H1 (cell line): ENCODE measurements around the gene IRAK3. TPM values are rescaled to one million over a fixed set of nuclear protein-coding genes. Genes with fewer than 3 reads are reported as not detected.
A peak's percentile ranks its signal among the peaks of the same experiment; 100 is the strongest.

Experiments
- CTCF ChIA-PET: fragments of 300-600 bp; sonication (Branson Sonifier 250); formaldehyde crosslinking; loops from one replicate; lab custom pipeline; 2021; ENCODE audit not compliant: partially characterized antibody; lab: Charles Lee
- POLR2A ChIA-PET: fragments of 300-600 bp; sonication (Branson Sonifier 250); formaldehyde crosslinking; loops from one replicate; lab custom pipeline; 2021; ENCODE audit warnings: inconsistent platforms; ENCODE audit not compliant: partially characterized antibody; lab: Charles Lee
- DNase-seq, 2 experiments: peaks; one replicate each; pipeline versions ENCODE4 v3.0.0 to v3.0.0-alpha.2; 2010 to 2022; ENCODE audit warnings: low spot score in 2 of 2, low read depth in 1 of 2, mixed read lengths in 1 of 2
- FAIRE-seq: peaks from 2 replicates; lab custom pipeline; 2011; peaks lifted over from hg19 to GRCh38; lab: Jason Lieb, UNC
- H2AFZ ChIP-seq: 2 replicates; pipeline ENCODE4 v1.8.1; 2012; ENCODE audit warnings: low read length, inconsistent platforms
- H2AK5ac ChIP-seq: 2 replicates; pipeline ENCODE4 v1.6.1; 2013; ENCODE audit warnings: low read depth, low read length
- H2BK120ac ChIP-seq: replicated peaks from 2 replicates; pipeline ENCODE3; 2013; ENCODE audit warnings: low read depth, low read length, inconsistent platforms
- H2BK12ac ChIP-seq: 2 replicates; pipeline ENCODE4 v1.6.1; 2013; ENCODE audit warnings: low read depth, low read length
- H2BK15ac ChIP-seq: 2 replicates; pipeline ENCODE4 v1.6.1; 2013; ENCODE audit warnings: low read length
- H2BK20ac ChIP-seq: 2 replicates; pipeline ENCODE4 v1.6.1; 2013; ENCODE audit warnings: low read length
- H2BK5ac ChIP-seq: 2 replicates; pipeline ENCODE4 v1.6.1; 2013; ENCODE audit warnings: low read depth, low read length
- H3K14ac ChIP-seq: 2 replicates; pipeline ENCODE4 v1.6.1; 2013; ENCODE audit warnings: inconsistent platforms; ENCODE audit not compliant: insufficient read length
- H3K18ac ChIP-seq: 2 replicates; pipeline ENCODE4 v1.6.1; 2013; ENCODE audit warnings: low read length; ENCODE audit errors: extremely low read depth
- H3K23ac ChIP-seq: 2 replicates; pipeline ENCODE4 v1.6.1; 2013; ENCODE audit warnings: inconsistent platforms; ENCODE audit not compliant: insufficient read length
- H3K23me2 ChIP-seq: 2 replicates; pipeline ENCODE4 v1.6.1; 2013; ENCODE audit warnings: low read depth, low read length
- H3K27ac ChIP-seq: 2 replicates; pipeline ENCODE4 v1.6.1; 2011; ENCODE audit warnings: low read depth, low read length, inconsistent platforms
- H3K27me3 ChIP-seq, 4 experiments: replicated peaks in 1 of 4; 1 replicate in 1 of 4; 2 replicates in 3 of 4; pipeline versions ENCODE4 v1.6.1 to v1.8.1; 2011 to 2013; ENCODE audit warnings: low read length in 3 of 4, mild to moderate bottlenecking in 3 of 4, inconsistent platforms in 2 of 4, mixed read lengths in 2 of 4, moderate library complexity in 1 of 4; ENCODE audit not compliant: control insufficient read depth in 3 of 4, insufficient read depth in 3 of 4; ENCODE audit errors: extremely low read depth in 1 of 4
- H3K36me3 ChIP-seq, 4 experiments: 2 replicates each; pipeline versions ENCODE4 v1.6.1 to v1.8.1; 2011 to 2013; ENCODE audit warnings: mild to moderate bottlenecking in 4 of 4, low read length in 3 of 4, moderate library complexity in 2 of 4, control low read depth in 1 of 4, inconsistent platforms in 1 of 4; ENCODE audit not compliant: insufficient read depth in 4 of 4, control insufficient read depth in 2 of 4
- H3K4ac ChIP-seq: replicated peaks from 2 replicates; pipeline ENCODE3; 2013; ENCODE audit warnings: low read length, low read depth, mixed read lengths, inconsistent platforms; ENCODE audit not compliant: insufficient read length
- H3K4me1 ChIP-seq, 4 experiments: replicated peaks in 1 of 4; 1 replicate in 1 of 4; 2 replicates in 3 of 4; pipeline versions ENCODE4 v1.6.1 to v1.8.1; 2011 to 2013; ENCODE audit warnings: low read length in 3 of 4, inconsistent platforms in 2 of 4, mixed read lengths in 1 of 4; ENCODE audit not compliant: insufficient read depth in 4 of 4, control insufficient read depth in 3 of 4
- H3K4me2 ChIP-seq, 2 experiments: 2 replicates each; pipeline versions ENCODE4 v1.6.1 to v1.8.1; 2011 to 2013; ENCODE audit warnings: low read depth in 2 of 2, low read length in 2 of 2, control low read depth in 1 of 2, inconsistent platforms in 1 of 2, mild to moderate bottlenecking in 1 of 2; ENCODE audit not compliant: insufficient read depth in 1 of 2
- H3K4me3 ChIP-seq, 4 experiments: fragments of 200-600, 300-600 bp in 1 of 4; sonication (generic), shearing (Covaris generic), sonication (Bioruptor Twin) in 1 of 4; 2 replicates each; pipeline versions ENCODE4 v1.5.1 to v1.8.1; 2011 to 2016; ENCODE audit warnings: low read length in 4 of 4, low read depth in 3 of 4, control low read depth in 2 of 4, inconsistent platforms in 2 of 4, mild to moderate bottlenecking in 2 of 4, mixed read lengths in 1 of 4, moderate library complexity in 1 of 4; ENCODE audit not compliant: insufficient read depth in 2 of 4; ENCODE audit errors: extremely low read depth in 1 of 4
- H3K56ac ChIP-seq: replicated peaks from 2 replicates; pipeline ENCODE3; 2013; ENCODE audit warnings: low read depth, mild to moderate bottlenecking, mixed read lengths, low read length, inconsistent platforms; ENCODE audit not compliant: insufficient read length
- H3K79me1 ChIP-seq: 2 replicates; pipeline ENCODE4 v1.6.1; 2013; ENCODE audit warnings: low read depth, low read length, control low read depth
- H3K79me2 ChIP-seq, 2 experiments: 2 replicates each; pipeline versions ENCODE4 v1.6.1 to v1.8.1; 2012 to 2013; ENCODE audit warnings: low read length in 2 of 2, mild to moderate bottlenecking in 2 of 2, inconsistent platforms in 1 of 2; ENCODE audit not compliant: insufficient read depth in 2 of 2, control insufficient read depth in 1 of 2
- H3K9ac ChIP-seq, 4 experiments: replicated peaks in 1 of 4; 1 replicate in 1 of 4; 2 replicates in 3 of 4; pipeline versions ENCODE4 v1.6.1 to v1.8.1; 2011 to 2013; ENCODE audit warnings: low read depth in 3 of 4, low read length in 3 of 4, control low read depth in 2 of 4, mild to moderate bottlenecking in 2 of 4, moderate library complexity in 2 of 4, inconsistent platforms in 1 of 4; ENCODE audit errors: extremely low read depth in 1 of 4
- H3K9me3 ChIP-seq, 2 experiments: 2 replicates each; pipeline versions ENCODE4 v1.6.1 to v1.8.1; 2012 to 2013; ENCODE audit warnings: mild to moderate bottlenecking in 2 of 2, moderate library complexity in 2 of 2, control low read depth in 1 of 2, inconsistent platforms in 1 of 2, low read depth in 1 of 2, low read length in 1 of 2, mixed read lengths in 1 of 2; ENCODE audit not compliant: insufficient read depth in 2 of 2
- H4K20me1 ChIP-seq, 2 experiments: replicated peaks in 1 of 2; 2 replicates each; pipeline versions ENCODE3 to v1.8.1; 2011 to 2013; ENCODE audit warnings: inconsistent platforms in 2 of 2, low read length in 2 of 2, mild to moderate bottlenecking in 1 of 2; ENCODE audit not compliant: insufficient read depth in 2 of 2, control insufficient read depth in 1 of 2
- H4K5ac ChIP-seq: 2 replicates; pipeline ENCODE4 v1.6.1; 2013; ENCODE audit warnings: low read length, low read depth, mixed read lengths, inconsistent platforms; ENCODE audit not compliant: insufficient read length
- H4K8ac ChIP-seq: 2 replicates; pipeline ENCODE4 v1.8.0; 2013; ENCODE audit warnings: mild to moderate bottlenecking, moderate library complexity, low read length, inconsistent platforms; ENCODE audit not compliant: insufficient read depth; ENCODE audit errors: extremely low read depth
- H4K91ac ChIP-seq: replicated peaks from 2 replicates; pipeline ENCODE3; 2013; ENCODE audit warnings: low read length, mixed read lengths, inconsistent platforms; ENCODE audit not compliant: insufficient read length
- CHD2 ChIP-seq: IDR thresholded peaks from 2 replicates; pipeline ENCODE4 v1.6.1; 2012; ENCODE audit warnings: low read length, improper control_type of control experiment
- KDM4A ChIP-seq: IDR thresholded peaks from one replicate; pipeline ENCODE4 v1.7.1; 2012; ENCODE audit warnings: low read depth, mild to moderate bottlenecking, moderate library complexity, low read length, inconsistent platforms; ENCODE audit not compliant: severe bottlenecking
- NANOG ChIP-seq: IDR thresholded peaks from 2 replicates; pipeline ENCODE4 v1.6.1; 2011; ENCODE audit warnings: low read length, low read depth, mild to moderate bottlenecking, inconsistent platforms; ENCODE audit not compliant: insufficient read depth, poor library complexity, severe bottlenecking
- PHF8 ChIP-seq: fragments of 200-600 bp; sonication (generic); conservative IDR thresholded peaks from 2 replicates; pipeline ENCODE4 v1.7.1; 2012; ENCODE audit warnings: low read depth, mild to moderate bottlenecking, inconsistent platforms, low read length, moderate library complexity
- POLR2A ChIP-seq, 2 experiments: IDR thresholded peaks; 1 replicate in 1 of 2; 2 replicates in 1 of 2; pipeline ENCODE4 v1.6.1; 2011; ENCODE audit warnings: low read depth in 2 of 2, low read length in 2 of 2, mild to moderate bottlenecking in 2 of 2; ENCODE audit errors: control extremely low read depth in 1 of 2
- RAD21 ChIP-seq, 2 experiments: IDR thresholded peaks in 1 of 2; conservative IDR thresholded peaks in 1 of 2; 2 replicates each; pipeline ENCODE4 v1.6.1; 2011; ENCODE audit warnings: low read depth in 2 of 2, low read length in 2 of 2, improper control_type of control experiment in 1 of 2, inconsistent platforms in 1 of 2, mild to moderate bottlenecking in 1 of 2, moderate library complexity in 1 of 2
- SIN3A ChIP-seq, 2 experiments: IDR thresholded peaks in 1 of 2; conservative IDR thresholded peaks in 1 of 2; 2 replicates each; pipeline ENCODE4 v1.6.1; 2011 to 2012; ENCODE audit warnings: low read length in 2 of 2, improper control_type of control experiment in 1 of 2, low read depth in 1 of 2, mild to moderate bottlenecking in 1 of 2
- TAF1 ChIP-seq: IDR thresholded peaks from 2 replicates; pipeline ENCODE4 v1.6.1; 2011; ENCODE audit warnings: mild to moderate bottlenecking, low read depth, low read length
- WGBS, 2 experiments: shearing (Covaris generic) in 1 of 2; methylation state at CpG; one replicate each; pipeline versions ENCODE4 v1.1.6 to v1.1.7; 2013 to 2015; ENCODE audit warnings: low lambda C conversion rate in 2 of 2, mixed read lengths in 2 of 2, inconsistent platforms in 1 of 2, low coverage in 1 of 2, missing lambda C conversion rate in 1 of 2; ENCODE audit not compliant: insufficient replicate concordance in 2 of 2, insufficient coverage in 1 of 2, insufficient read length in 1 of 2; ENCODE audit errors: extremely low coverage in 1 of 2, missing lambda C conversion rate in 1 of 2; 5-methylcytosine and 5-hydroxymethylcytosine counted together
- polyA plus RNA-seq, 7 experiments: library from polyadenylated mRNA; depleted of rRNA in 3 of 7; stranded (reverse) in 5 of 7; unstranded in 2 of 7; fragments of >200 nt in 5 of 7; fragments of 200-250 nt in 2 of 7; gene quantifications; 1 replicate in 5 of 7; 2 replicates in 1 of 7; 4 replicates in 1 of 7; pipeline versions ENCODE4 v1.2.1 to v1.2.3, GENCODE V29; 2011 to 2013; ENCODE audit warnings: missing spikeins in 2 of 7, mixed read lengths in 2 of 7
- total RNA-seq: library from RNA; stranded (reverse); fragmentation: NEBNext Ultra II Directional; extraction: Animal tissue kit (Norgen Biotek cat#: 25700); gene quantifications from 2 replicates; pipeline ENCODE4 v1.2.1, GENCODE V29; 2021

IRAK3 gene
- total and polyA plus RNA-seq, 2 of the 8 experiments (the other 6 are each of a cell fraction or from before 2014, with no cell fraction given), result 0.51 to 2.2 TPM

DNA sequence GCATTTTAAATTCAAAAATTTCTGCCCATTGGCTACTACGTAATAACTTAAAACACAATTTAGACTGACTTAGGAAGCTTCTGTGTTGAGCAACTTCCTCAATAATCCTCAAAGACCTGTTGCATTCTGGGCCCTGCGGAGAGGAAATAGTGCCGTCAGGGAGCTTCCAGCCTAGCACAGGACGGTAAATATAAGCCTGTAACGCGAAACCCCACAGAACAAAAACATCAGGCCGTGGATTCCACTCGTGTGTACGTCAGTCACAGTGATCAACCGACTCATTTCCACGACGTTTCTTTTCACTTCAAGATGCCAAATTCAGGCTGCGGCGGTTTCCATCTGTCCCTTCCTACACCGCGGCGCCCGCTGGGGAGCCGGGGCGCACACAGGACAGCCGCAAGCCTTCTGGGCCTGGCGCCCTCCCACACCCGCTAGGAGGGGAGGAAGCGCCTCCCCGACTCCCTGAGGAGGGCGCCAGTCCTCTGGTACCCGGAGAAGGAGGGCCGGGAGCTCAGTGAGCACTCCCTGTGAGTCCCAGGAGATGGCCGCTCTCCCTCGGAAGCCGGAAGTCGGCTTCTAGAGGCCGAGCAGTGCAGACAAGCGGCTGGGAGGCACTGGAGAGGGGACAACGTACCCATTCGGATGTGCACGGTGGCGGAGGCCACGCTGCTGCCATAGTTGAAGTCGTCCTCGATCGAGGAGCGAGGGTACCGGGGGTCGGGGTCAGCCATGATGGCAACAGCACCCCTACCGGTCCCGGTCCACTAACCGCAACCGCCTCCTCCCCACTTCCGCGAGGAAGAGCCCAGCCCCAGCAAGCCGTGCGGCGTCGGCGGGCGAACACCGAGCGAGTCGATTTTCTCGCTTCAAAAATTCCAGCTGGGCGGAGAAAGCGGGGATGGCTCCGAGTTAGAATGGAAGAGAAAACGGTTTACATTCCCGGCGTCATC is 19.5 kb upstream of the IRAK3 start, which contains the start of gene TMBIM4:
TMBIM4 (minus strand) TSS at position 776 of the 950 bp plus-strand sequence; CDS start at position 731, 45 bp downstream.
- 49% methylated on average over 63 of the region's 67 CpGs; no CpG with 5 or more reads in 1 of the 2 experiments for WGBS, 2 experiments
- FAIRE-seq, result no peak
- TF ChIP-seq NANOG (no peak), CHD2 (no peak), TAF1 (peak; percentile 59), PHF8 (peak; percentile 61; the same call in 1 of the 2 replicates), KDM4A (peak; percentile 61), RAD21 (IDR thresholded peaks at IDR 0.05 in 1 of 2, conservative IDR thresholded peaks at IDR 0.05 in 1 of 2; ENCODE audit: low read depth in 2 of 2, low read length in 2 of 2) (peak in 1 of 2 experiments; percentile 36; a peak in 3 of 4 replicates), SIN3A (conservative IDR thresholded peaks at IDR 0.05 in 1 of 2, IDR thresholded peaks at IDR 0.05 in 1 of 2; ENCODE audit: low read depth in 1 of 2, low read length in 2 of 2) (peak in 1 of 2 experiments; percentile 35; a peak in 1 of 4 replicates), POLR2A (IDR thresholded peaks at IDR 0.05; ENCODE audit: control extremely low read depth in 1 of 2, low read depth in 2 of 2, low read length in 2 of 2) (peak in 1 of 2 experiments; percentile 40; a peak in 1 of 3 replicates)

More for the DNA sequence above, 19.5 kb upstream of the IRAK3 start, which contains the start of gene TMBIM4:
- Histone ChIP-seq H3K9me3 (peaks cover 0 to 7% of the 10 kb centered on the region in 2 experiments; a peak in 2 of 4 replicates), H4K20me1 (no peaks in the 10 kb centered on the region), H3K18ac (peak within 1 kb of the TSS; percentile 100), H3K4me2 (peak within 1 kb of the TSS; percentile 47 to 74), H3K79me1 (no peaks in the 10 kb centered on the region), H2BK120ac (peak within 1 kb of the TSS; percentile 95), H3K27me3 (no peaks in the 10 kb centered on the region), H2BK15ac (peak within 1 kb of the TSS; percentile 99), H3K14ac (no peak within 1 kb of the TSS), H3K79me2 (peaks cover 0 to 3% of the 10 kb centered on the region in 2 experiments; a peak in 1 of 4 replicates), H4K5ac (peak within 1 kb of the TSS; percentile 100), H3K23me2 (peaks cover 7% of the 10 kb centered on the region), H2BK20ac (peak within 1 kb of the TSS; percentile 32; the same call in 1 of the 2 replicates), H3K56ac (peak within 1 kb of the TSS; percentile 92), H3K9ac (peak within 1 kb of the TSS; percentile 69 to 80 (median 72); a peak in 6 of 7 replicates), H2AFZ (peak within 1 kb of the TSS; percentile 84), H3K23ac (no peak within 1 kb of the TSS), H2BK5ac (peak within 1 kb of the TSS; percentile 100), H3K36me3 (peaks cover 0 to 3% (median 0%) of the 10 kb centered on the region in 4 experiments; a peak in 1 of 8 replicates), H2AK5ac (no peak within 1 kb of the TSS), H3K27ac (peak within 1 kb of the TSS; percentile 87), H3K4ac (peak within 1 kb of the TSS; percentile 85), H3K4me3 (peak within 1 kb of the TSS; percentile 59 to 84 (median 63)), H4K8ac (peak within 1 kb of the TSS; percentile 98; the same call in 1 of the 2 replicates), H3K4me1 (no peaks in the 10 kb centered on the region; a peak in 1 of 7 replicates), H4K91ac (peak within 1 kb of the TSS; percentile 100), H2BK12ac (peak within 1 kb of the TSS; percentile 98)
- ChIA-PET CTCF (interaction anchor here (0.6 to 2.1 kb wide), 20 partner anchors 10 to 207 kb away, joined by 3 to 9 read pairs (median 4); partner anchors contain the start of gene IRAK3), POLR2A (interaction anchor here (0.6 to 2.4 kb wide), 20 partner anchors 10 to 476 kb away, joined by 3 to 18 read pairs (median 4); partner anchors contain the start of genes HELB and LLPH)
- DNase-seq, result peak; percentile 69 to 72
